ENCODE data around the gene IMPA2.
"Not testable (repeated sequence)": the region's sequence is repeated elsewhere in the genome, so short reads cannot be mapped to it uniquely, and the experiment has no call there.

IMPA2 gene

DNA sequence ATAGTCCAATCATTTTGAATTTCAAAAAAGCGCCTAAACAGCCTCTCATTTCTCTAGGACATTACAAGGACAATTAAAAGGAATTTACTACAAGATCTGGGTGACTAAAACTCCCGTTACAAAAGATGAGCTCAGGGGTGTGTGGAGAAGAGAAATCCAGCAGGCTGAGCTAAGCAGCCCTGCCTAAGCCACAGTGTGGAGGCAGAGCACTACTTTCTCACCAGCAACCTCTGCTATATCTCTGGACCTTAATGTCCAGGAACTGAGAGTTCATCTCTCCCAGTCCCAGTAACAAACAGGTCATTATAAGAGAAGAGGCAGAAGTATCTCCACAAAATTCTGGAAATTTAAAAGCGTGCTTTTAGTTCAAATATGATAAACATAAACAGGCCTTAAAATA, 93.4 kb downstream of the IMPA2 start:
- CTCF ChIA-PET: interaction anchor here (0.8 kb wide), 1 partner anchor 162 kb away, joined by 3 read pairs; no protein-coding TSS in a partner anchor
- POLR2A ChIA-PET: no interaction called here
- TF ChIP-seq ELF4 (IDR thresholded peaks at IDR 0.05): no peak
- no peak for TF ChIP-seq ARNT (IDR thresholded peaks at IDR 0.05)
- no peak for TF ChIP-seq TARDBP (IDR thresholded peaks at IDR 0.05)
- no peak for TF ChIP-seq FOXK2 (IDR thresholded peaks at IDR 0.05)
- TF ChIP-seq PKNOX1 (IDR thresholded peaks at IDR 0.05): no peak
- TF ChIP-seq HDGF (IDR thresholded peaks at IDR 0.05; ENCODE audit: borderline replicate concordance): no peak
- no peak for TF ChIP-seq FOXA1 (IDR thresholded peaks at IDR 0.05)
- no peak for TF ChIP-seq ZNF384 (IDR thresholded peaks at IDR 0.05)
- TF ChIP-seq NFRKB (IDR thresholded peaks at IDR 0.05): no peak
- TF ChIP-seq SUZ12 (IDR thresholded peaks at IDR 0.05): no peak
- TF ChIP-seq L3MBTL2 (conservative IDR thresholded peaks at IDR 0.05): no peak
- TF ChIP-seq LEF1 (IDR thresholded peaks at IDR 0.05; ENCODE audit: borderline replicate concordance): no peak
- DNase-seq (ENCODE audit: extremely low spot score): no peak

DNA sequence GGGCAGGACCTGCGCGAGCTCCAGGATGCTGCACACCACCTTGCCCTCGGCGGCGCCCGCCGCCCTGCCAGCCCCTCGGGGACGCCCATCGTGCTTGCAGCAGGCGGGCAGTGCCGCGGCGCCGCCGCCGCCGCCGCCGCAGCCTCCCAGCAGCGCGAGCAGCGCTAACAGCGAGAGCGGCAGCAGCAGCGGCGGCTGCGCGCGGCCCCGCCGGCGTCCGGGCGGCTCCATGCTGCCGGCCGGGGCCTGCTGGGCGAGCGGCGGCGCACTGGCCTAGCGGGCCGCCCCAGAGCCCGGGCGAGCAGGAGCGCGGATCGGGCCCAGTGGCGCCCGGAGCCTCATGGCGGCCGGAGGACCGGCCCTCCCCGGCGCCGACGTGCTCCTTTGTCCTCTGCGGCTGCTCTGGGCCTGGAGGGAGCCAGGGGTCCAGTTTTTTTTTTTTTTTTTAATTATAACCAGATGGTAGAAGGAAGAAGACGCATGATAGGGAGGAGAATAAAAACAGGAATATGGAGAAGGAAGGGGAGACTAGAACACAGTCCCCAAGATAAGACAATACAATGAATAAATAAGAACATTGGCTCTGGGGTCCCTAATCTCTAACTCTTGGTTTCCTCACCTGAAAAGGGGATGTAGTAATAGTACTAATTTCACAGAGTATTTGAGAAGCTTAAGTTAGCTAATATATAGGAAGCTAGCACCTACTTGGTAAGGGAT, 95.3 kb downstream of the IMPA2 start:
- peak; percentile 45 for DNase-seq (ENCODE audit: extremely low spot score)
- ChIA-PET CTCF (no interaction called here), POLR2A (no interaction called here)
- no peak for TF ChIP-seq LEF1 (IDR thresholded peaks at IDR 0.05; ENCODE audit: borderline replicate concordance)
- TF ChIP-seq FOXA1 (IDR thresholded peaks at IDR 0.05): no peak
- no peak for TF ChIP-seq SP1 (IDR thresholded peaks at IDR 0.05)
- TF ChIP-seq PKNOX1 (IDR thresholded peaks at IDR 0.05): no peak

GRCh38 chr18:12077994-12078393, 96.7 kb downstream of the IMPA2 start:
- POLR2A ChIA-PET; DNase-seq (ENCODE audit: extremely low spot score); CTCF ChIA-PET: not testable (repeated sequence)

DNA sequence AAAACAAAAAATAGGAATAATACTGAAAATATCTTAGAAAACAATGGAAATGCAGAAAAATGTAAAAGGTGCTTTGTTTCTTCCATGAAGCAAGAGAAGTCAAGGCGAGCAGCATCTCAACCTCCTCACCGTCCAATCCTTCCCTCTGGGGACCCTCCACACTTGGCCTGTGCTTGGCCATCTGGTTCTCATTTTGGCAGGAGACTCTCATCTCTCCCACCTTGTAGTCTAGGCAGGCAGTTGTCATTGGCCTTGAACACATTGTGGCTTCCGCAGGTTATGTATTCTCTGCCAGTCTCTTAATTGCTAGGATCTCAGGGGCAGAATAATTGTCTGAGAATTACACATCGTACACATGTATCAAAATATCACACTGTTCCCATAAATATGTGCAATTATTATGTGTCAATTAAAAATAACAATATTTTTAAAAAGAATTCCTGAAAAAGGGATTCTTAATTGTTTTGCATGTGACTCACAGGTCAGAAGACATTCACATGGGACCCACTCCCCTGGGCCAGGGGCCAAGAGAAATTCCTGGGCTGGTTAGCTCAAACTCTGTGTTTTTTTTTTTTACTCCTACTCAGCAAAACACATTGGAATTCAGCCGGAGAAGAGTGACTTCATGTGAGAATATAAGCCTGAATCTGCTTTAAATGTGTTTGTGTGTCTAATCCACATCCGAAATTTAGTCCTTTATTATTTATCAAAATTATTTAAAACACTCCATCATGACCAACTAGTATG, 98.4 kb downstream of the IMPA2 start:
- no peak for DNase-seq (ENCODE audit: extremely low spot score)
- CTCF ChIA-PET: no interaction called here
- TF ChIP-seq FOXK2 (IDR thresholded peaks at IDR 0.05) (no peak), FOXM1 (IDR thresholded peaks at IDR 0.05; ENCODE audit: borderline replicate concordance) (no peak), ELF4 (IDR thresholded peaks at IDR 0.05) (no peak), LEF1 (IDR thresholded peaks at IDR 0.05; ENCODE audit: borderline replicate concordance) (no peak), NFRKB (IDR thresholded peaks at IDR 0.05) (no peak), BHLHE40 (IDR thresholded peaks at IDR 0.05; ENCODE audit: borderline replicate concordance) (no peak), FOXA1 (IDR thresholded peaks at IDR 0.05) (no peak), PKNOX1 (IDR thresholded peaks at IDR 0.05) (no peak), ARNT (IDR thresholded peaks at IDR 0.05) (no peak), HDGF (IDR thresholded peaks at IDR 0.05; ENCODE audit: borderline replicate concordance) (no peak), TARDBP (IDR thresholded peaks at IDR 0.05) (no peak), ZNF384 (IDR thresholded peaks at IDR 0.05) (no peak), L3MBTL2 (conservative IDR thresholded peaks at IDR 0.05) (no peak), CTBP1 (IDR thresholded peaks at IDR 0.05; ENCODE audit: borderline replicate concordance) (no peak), SP1 (IDR thresholded peaks at IDR 0.05) (no peak), SUZ12 (IDR thresholded peaks at IDR 0.05) (no peak)
- POLR2A ChIA-PET: no interaction called here

Measured in HEK293T (cell line).